ENCODE results near the gene TAGLN2. TPM values are rescaled to one million over a fixed set of nuclear protein-coding genes. Genes with fewer than 3 reads are reported as not detected.
A peak's percentile ranks its signal among the peaks of the same experiment; 100 is the strongest.

Gene TAGLN2
- total RNA-seq, 1 experiment from 2014 or later = 66.9 TPM

- POLR2A ChIA-PET = interaction anchor here (0.6 to 2.9 kb wide), 7 partner anchors 8 to 62 kb away, joined by 3 to 8 read pairs (median 3); partner anchors contain the start of gene SLAMF9
- peak within 1 kb of the TSS; percentile 89 for H3K4me3 Mint-ChIP-seq
- H3K4me1 Mint-ChIP-seq = peaks cover 43% of the 10 kb centered on the region
- CTCF ChIA-PET = interaction anchor here (0.6 to 5.8 kb wide), 25 partner anchors 9 to 170 kb away, joined by 3 to 100 read pairs (median 4); partner anchors contain the start of genes ATP1A2, KCNJ9 and TAGLN2
- DNase-seq (ENCODE audit: low spot score) (peak; percentile 98), ATAC-seq (peak; percentile 90)
- no peaks in the 10 kb centered on the region for H3K36me3 Mint-ChIP-seq
- H3K27me3 Mint-ChIP-seq (ENCODE audit: low read depth) = no peaks in the 10 kb centered on the region; the same call in 1 of the 2 replicates
- no peaks in the 10 kb centered on the region for H3K9me3 Mint-ChIP-seq
- H3K27ac Mint-ChIP-seq = peak within 1 kb of the TSS; percentile 86
- TF ChIP-seq ZNF532 (CRISPR knock-in tag; IDR thresholded peaks at IDR 0.05; ENCODE audit: borderline replicate concordance) (no peak), ZNF396 (CRISPR knock-in tag; IDR thresholded peaks at IDR 0.05; ENCODE audit: borderline replicate concordance) (no peak), NFYB (CRISPR knock-in tag; conservative IDR thresholded peaks at IDR 0.05; ENCODE audit: low read depth) (peak; percentile 82), JAZF1 (CRISPR knock-in tag; IDR thresholded peaks at IDR 0.05) (no peak), ZNF512 (CRISPR knock-in tag; IDR thresholded peaks at IDR 0.05; ENCODE audit: borderline replicate concordance) (no peak), ZMAT4 (CRISPR knock-in tag; IDR thresholded peaks at IDR 0.05) (no peak), ZNF423 (CRISPR knock-in tag; IDR thresholded peaks at IDR 0.05) (peak; percentile 61), GTF2I (CRISPR knock-in tag; conservative IDR thresholded peaks at IDR 0.05) (no peak), ZBTB43 (CRISPR knock-in tag; IDR thresholded peaks at IDR 0.05) (peak; percentile 63; the same call in 1 of the 2 replicates), ZNF219 (CRISPR knock-in tag; IDR thresholded peaks at IDR 0.05; ENCODE audit: borderline replicate concordance) (no peak), AR (CRISPR knock-in tag; IDR thresholded peaks at IDR 0.05) (no peak), MAX (CRISPR knock-in tag; IDR thresholded peaks at IDR 0.05) (peak; percentile 96), MLX (CRISPR knock-in tag; IDR thresholded peaks at IDR 0.05) (no peak), STAT6 (CRISPR knock-in tag; conservative IDR thresholded peaks at IDR 0.05; ENCODE audit: low read depth) (no peak), TEAD4 (CRISPR knock-in tag; IDR thresholded peaks at IDR 0.05) (no peak), ZBTB21 (CRISPR knock-in tag; IDR thresholded peaks at IDR 0.05; ENCODE audit: borderline replicate concordance) (no peak), ATF3 (CRISPR knock-in tag; conservative IDR thresholded peaks at IDR 0.05) (no peak), GABPB1 (CRISPR knock-in tag; IDR thresholded peaks at IDR 0.05) (no peak), USF1 (CRISPR knock-in tag; IDR thresholded peaks at IDR 0.05) (peak; percentile 78), ELF4 (CRISPR knock-in tag; IDR thresholded peaks at IDR 0.05; ENCODE audit: low read depth) (no peak)
Measured at GRCh38 chr1:159945483-159946241, 20.4 kb upstream of the TAGLN2 start, which contains the start of gene IGSF9. IGSF9 (minus strand) TSS chr1:159945613; CDS start chr1:159943454, 2,159 bp downstream.
